ENCODE measurements around the gene BDKRB1. TPM values are rescaled to one million over a fixed set of nuclear protein-coding genes. Genes with fewer than 3 reads are reported as not detected.

BDKRB1 gene
- total RNA-seq, 1 donor from 2014 or later, result 0.40 TPM

GRCh38 chr14:96257056-96257455, 1.0 kb downstream of the BDKRB1 start:
- no peak overlapping the region for H3K4me3 ChIP-seq (ENCODE audit: low read depth, low read length)
- TF ChIP-seq CTCF (conservative IDR thresholded peaks at IDR 0.05; ENCODE audit: low read depth, low read length), result no peak
- no peak for DNase-seq (ENCODE audit: low read depth)

- no peak for TF ChIP-seq CTCF (conservative IDR thresholded peaks at IDR 0.05; ENCODE audit: low read depth, low read length)
- DNase-seq (ENCODE audit: low read depth), result no peak
- H3K4me3 ChIP-seq (ENCODE audit: low read depth, low read length), result no peak overlapping the region
Measured at GRCh38 chr14:96257900-96258299, 1.9 kb downstream of the BDKRB1 start.

- DNase-seq (ENCODE audit: low read depth), result no peak
- no peak for TF ChIP-seq CTCF (conservative IDR thresholded peaks at IDR 0.05; ENCODE audit: low read depth, low read length)
- H3K4me3 ChIP-seq (ENCODE audit: low read depth, low read length), result no peak overlapping the region
Measured at GRCh38 chr14:96260341-96260821, 4.4 kb downstream of the BDKRB1 start.

GRCh38 chr14:96261053-96261452, 5.0 kb downstream of the BDKRB1 start:
- TF ChIP-seq CTCF (conservative IDR thresholded peaks at IDR 0.05; ENCODE audit: low read depth, low read length), result no peak
- DNase-seq (ENCODE audit: low read depth), result no peak
- H3K4me3 ChIP-seq (ENCODE audit: low read depth, low read length), result no peak overlapping the region

GRCh38 chr14:96261772-96262655, 6.0 kb downstream of the BDKRB1 start:
- no peak overlapping the region for H3K4me3 ChIP-seq (ENCODE audit: low read depth, low read length)
- DNase-seq (ENCODE audit: low read depth), result no peak
- no peak for TF ChIP-seq CTCF (conservative IDR thresholded peaks at IDR 0.05; ENCODE audit: low read depth, low read length)

GRCh38 chr14:96263347-96264199, 7.6 kb downstream of the BDKRB1 start:
- TF ChIP-seq CTCF (conservative IDR thresholded peaks at IDR 0.05; ENCODE audit: low read depth, low read length), result no peak
- DNase-seq (ENCODE audit: low read depth), result no peak
- H3K4me3 ChIP-seq (ENCODE audit: low read depth, low read length), result no peak overlapping the region
